Erythroblast (primary cell): Measurements from ENCODE around the gene ZYG11A.

Experiments
- GATA1 ChIP-seq: IDR thresholded peaks from 2 replicates; pipeline ENCODE4 v1.6.1; 2011; ENCODE audit warnings: low read depth, mild to moderate bottlenecking, control low read depth, low read length, moderate library complexity
- POLR2A ChIP-seq: IDR thresholded peaks from 2 replicates; pipeline ENCODE4 v1.6.1; 2011; ENCODE audit warnings: mild to moderate bottlenecking, low read length

- TF ChIP-seq POLR2A (no peak), GATA1 (no peak)
These were observed 84.9 kb downstream of the ZYG11A start, which contains the start of gene SCP2 for GRCh38 chr1:52927212-52928014.
